GM23338 (cell line): ENCODE data around the gene CKS1B. TPM values are rescaled to one million over a fixed set of nuclear protein-coding genes. Genes with fewer than 3 reads are reported as not detected.

ENCODE experiments used
- ATAC-seq: fragments of 200-7000 bp; cut with Tn5 transposase; 3 replicates; pipeline ENCODE4 v1.9.1; 2020
- DNase-seq: peaks from one replicate; pipeline ENCODE4 v3.0.0-alpha.2; 2015; ENCODE audit warnings: low spot score
- H2AFZ ChIP-seq: fragments of 200-600 bp; sonication (generic); 2 replicates; pipeline ENCODE4 v1.8.0; 2016; ENCODE audit warnings: antibody characterized with exemption, mild to moderate bottlenecking, moderate library complexity
- H3F3A ChIP-seq: fragments of 200-600 bp; sonication (generic); replicated peaks from 2 replicates; pipeline ENCODE4 v1.8.0; 2017; ENCODE audit warnings: antibody characterized with exemption, mixed run types, low read depth
- H3K27ac ChIP-seq: fragments of 200-600 bp; sonication (generic); 2 replicates; pipeline ENCODE4 v1.6.1; 2016; ENCODE audit warnings: low read depth
- H3K27me3 ChIP-seq: fragments of 200-600 bp; sonication (generic); 2 replicates; pipeline ENCODE4 v1.8.0; 2016; ENCODE audit warnings: mild to moderate bottlenecking, mixed run types, moderate library complexity; ENCODE audit not compliant: insufficient read depth
- H3K36me3 ChIP-seq: fragments of 200-600 bp; sonication (generic); 2 replicates; pipeline ENCODE4 v1.8.0; 2016; ENCODE audit warnings: mild to moderate bottlenecking; ENCODE audit not compliant: insufficient read depth
- H3K4me1 ChIP-seq: fragments of 200-600 bp; sonication (generic); 2 replicates; pipeline ENCODE4 v1.8.0; 2016; ENCODE audit warnings: mild to moderate bottlenecking, moderate library complexity; ENCODE audit not compliant: insufficient read depth
- H3K4me2 ChIP-seq: fragments of 200-600 bp; sonication (generic); 2 replicates; pipeline ENCODE4 v1.7.1; 2017; ENCODE audit warnings: mixed run types
- H3K4me3 ChIP-seq: fragments of 200-600 bp; sonication (generic); 2 replicates; pipeline ENCODE4 v1.6.1; 2016; ENCODE audit warnings: mixed run types
- H3K79me2 ChIP-seq: fragments of 200-600 bp; sonication (generic); replicated peaks from 2 replicates; pipeline ENCODE4 v1.8.0; 2017; ENCODE audit warnings: mild to moderate bottlenecking; ENCODE audit not compliant: insufficient read depth
- H3K9me2 ChIP-seq: fragments of 200-600 bp; sonication (generic); 2 replicates; pipeline ENCODE4 v1.8.0; 2017; ENCODE audit not compliant: insufficient read depth
- H4K20me1 ChIP-seq: fragments of 200-600 bp; sonication (generic); replicated peaks from 2 replicates; pipeline ENCODE4 v1.8.0; 2017; ENCODE audit warnings: mild to moderate bottlenecking; ENCODE audit not compliant: insufficient read depth
- H3K27ac Mint-ChIP-seq: 2 replicates; pipeline ENCODE4 v1.8.0; 2020; ENCODE audit warnings: inconsistent platforms, mild to moderate bottlenecking, moderate library complexity, mixed read lengths
- H3K27me3 Mint-ChIP-seq: 3 replicates; pipeline ENCODE4 v1.8.0; 2022; ENCODE audit warnings: low read depth, mild to moderate bottlenecking, moderate library complexity, mixed read lengths, inconsistent platforms; ENCODE audit not compliant: insufficient read depth, poor library complexity
- H3K36me3 Mint-ChIP-seq: 3 replicates; pipeline ENCODE4 v1.8.0; 2021; ENCODE audit warnings: low read depth, mild to moderate bottlenecking, inconsistent platforms, moderate library complexity, mixed read lengths
- H3K4me1 Mint-ChIP-seq: 3 replicates; pipeline ENCODE4 v1.8.0; 2020; ENCODE audit warnings: mild to moderate bottlenecking, inconsistent platforms, mixed read lengths
- H3K4me3 Mint-ChIP-seq: 3 replicates; pipeline ENCODE4 v1.8.0; 2021; ENCODE audit warnings: moderate library complexity, mild to moderate bottlenecking, inconsistent platforms, mixed read lengths
- H3K9me3 Mint-ChIP-seq: 3 replicates; pipeline ENCODE4 v1.8.0; 2020; ENCODE audit warnings: moderate library complexity, mild to moderate bottlenecking, inconsistent platforms, mixed read lengths
- JUNB ChIP-seq: IDR thresholded peaks from one replicate; pipeline ENCODE4 v1.6.1; 2016; ENCODE audit warnings: antibody characterized with exemption; ENCODE audit not compliant: unreplicated experiment
- NANOG ChIP-seq: IDR thresholded peaks from 2 replicates; pipeline ENCODE4 v1.6.1; 2016; ENCODE audit warnings: antibody characterized with exemption, borderline replicate concordance
- POLR2AphosphoS5 ChIP-seq: IDR thresholded peaks from 2 replicates; pipeline ENCODE4 v1.6.1; 2016; ENCODE audit warnings: antibody characterized with exemption, low read depth
- ZNF331 ChIP-seq: fragments of 250-450 bp; sonication (Bioruptor Pico); IDR thresholded peaks from 2 replicates; pipeline ENCODE4 v1.5.0; 2020; ENCODE audit warnings: low read depth, mild to moderate bottlenecking, moderate library complexity
- polyA plus RNA-seq: library from polyadenylated mRNA; unstranded; fragments of >200 nt; fragmentation: Nextera tagmentation; extraction: Ambion mirVana; gene quantifications from 2 replicates; pipeline ENCODE4 v1.2.1, GENCODE V29; 2016
- total RNA-seq: library from RNA; depleted of rRNA; stranded (reverse); fragments of >200 nt; shearing (Covaris generic); gene quantifications from 2 replicates; pipeline ENCODE4 v1.2.3, GENCODE V29; 2014
- TF ChIP-seq, protein P1 (sequence below): IDR thresholded peaks from one replicate; pipeline ENCODE4 v1.6.1; 2018; ENCODE audit warnings: antibody characterized with exemption; ENCODE audit not compliant: unreplicated experiment
- TF ChIP-seq, protein P2 (sequence below): IDR thresholded peaks from 2 replicates; pipeline ENCODE4 v1.6.1; 2016; ENCODE audit warnings: antibody characterized with exemption
- TF ChIP-seq, protein P3 (sequence below): fragments of 250-450 bp; sonication (Bioruptor Pico); IDR thresholded peaks from 2 replicates; pipeline ENCODE4 v1.5.0; 2020; ENCODE audit warnings: mild to moderate bottlenecking, moderate library complexity

CKS1B gene
- total and polyA plus RNA-seq, 2 experiments from 2014 or later, result 296 to 617 TPM

- H3K36me3 Mint-ChIP-seq, result peaks cover 40% of the 10 kb centered on the region
- peak within 1 kb of the TSS; percentile 82 for H3K4me3 ChIP-seq
- DNase-seq (peak; percentile 97), ATAC-seq (peak; percentile 57)
- TF ChIP-seq, protein P1, sequence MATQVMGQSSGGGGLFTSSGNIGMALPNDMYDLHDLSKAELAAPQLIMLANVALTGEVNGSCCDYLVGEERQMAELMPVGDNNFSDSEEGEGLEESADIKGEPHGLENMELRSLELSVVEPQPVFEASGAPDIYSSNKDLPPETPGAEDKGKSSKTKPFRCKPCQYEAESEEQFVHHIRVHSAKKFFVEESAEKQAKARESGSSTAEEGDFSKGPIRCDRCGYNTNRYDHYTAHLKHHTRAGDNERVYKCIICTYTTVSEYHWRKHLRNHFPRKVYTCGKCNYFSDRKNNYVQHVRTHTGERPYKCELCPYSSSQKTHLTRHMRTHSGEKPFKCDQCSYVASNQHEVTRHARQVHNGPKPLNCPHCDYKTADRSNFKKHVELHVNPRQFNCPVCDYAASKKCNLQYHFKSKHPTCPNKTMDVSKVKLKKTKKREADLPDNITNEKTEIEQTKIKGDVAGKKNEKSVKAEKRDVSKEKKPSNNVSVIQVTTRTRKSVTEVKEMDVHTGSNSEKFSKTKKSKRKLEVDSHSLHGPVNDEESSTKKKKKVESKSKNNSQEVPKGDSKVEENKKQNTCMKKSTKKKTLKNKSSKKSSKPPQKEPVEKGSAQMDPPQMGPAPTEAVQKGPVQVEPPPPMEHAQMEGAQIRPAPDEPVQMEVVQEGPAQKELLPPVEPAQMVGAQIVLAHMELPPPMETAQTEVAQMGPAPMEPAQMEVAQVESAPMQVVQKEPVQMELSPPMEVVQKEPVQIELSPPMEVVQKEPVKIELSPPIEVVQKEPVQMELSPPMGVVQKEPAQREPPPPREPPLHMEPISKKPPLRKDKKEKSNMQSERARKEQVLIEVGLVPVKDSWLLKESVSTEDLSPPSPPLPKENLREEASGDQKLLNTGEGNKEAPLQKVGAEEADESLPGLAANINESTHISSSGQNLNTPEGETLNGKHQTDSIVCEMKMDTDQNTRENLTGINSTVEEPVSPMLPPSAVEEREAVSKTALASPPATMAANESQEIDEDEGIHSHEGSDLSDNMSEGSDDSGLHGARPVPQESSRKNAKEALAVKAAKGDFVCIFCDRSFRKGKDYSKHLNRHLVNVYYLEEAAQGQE, result no peak
- TF ChIP-seq POLR2AphosphoS5 (peak; percentile 97), JUNB (no peak)
- TF ChIP-seq, protein P2, sequence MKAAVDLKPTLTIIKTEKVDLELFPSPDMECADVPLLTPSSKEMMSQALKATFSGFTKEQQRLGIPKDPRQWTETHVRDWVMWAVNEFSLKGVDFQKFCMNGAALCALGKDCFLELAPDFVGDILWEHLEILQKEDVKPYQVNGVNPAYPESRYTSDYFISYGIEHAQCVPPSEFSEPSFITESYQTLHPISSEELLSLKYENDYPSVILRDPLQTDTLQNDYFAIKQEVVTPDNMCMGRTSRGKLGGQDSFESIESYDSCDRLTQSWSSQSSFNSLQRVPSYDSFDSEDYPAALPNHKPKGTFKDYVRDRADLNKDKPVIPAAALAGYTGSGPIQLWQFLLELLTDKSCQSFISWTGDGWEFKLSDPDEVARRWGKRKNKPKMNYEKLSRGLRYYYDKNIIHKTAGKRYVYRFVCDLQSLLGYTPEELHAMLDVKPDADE, result peak; percentile 70
- H3K4me1 Mint-ChIP-seq, result peaks cover 36% of the 10 kb centered on the region
- peaks cover 16% of the 10 kb centered on the region for H3K4me1 ChIP-seq
- H3K27me3 Mint-ChIP-seq, result peaks cover 14% of the 10 kb centered on the region
- peak within 1 kb of the TSS; percentile 97 for H3K27ac ChIP-seq
- H3K4me2 ChIP-seq, result peak within 1 kb of the TSS; percentile 90
- H3K9me3 Mint-ChIP-seq, result peaks cover 3% of the 10 kb centered on the region; the same call in 1 of the 3 replicates
- peaks cover 51% of the 10 kb centered on the region for H3K79me2 ChIP-seq
- no peak within 1 kb of the TSS for H3K4me3 Mint-ChIP-seq
- no peak within 1 kb of the TSS for H2AFZ ChIP-seq
- peaks cover 25% of the 10 kb centered on the region for H3F3A ChIP-seq
- H3K9me2 ChIP-seq, result no peaks in the 10 kb centered on the region
- peak within 1 kb of the TSS; percentile 88 for H3K27ac Mint-ChIP-seq
- peaks cover 15% of the 10 kb centered on the region for H4K20me1 ChIP-seq
- H3K27me3 ChIP-seq, result no peaks in the 10 kb centered on the region
- peaks cover 18% of the 10 kb centered on the region for H3K36me3 ChIP-seq
These were observed 3.7 kb upstream of the CKS1B start, which contains the start of gene SHC1 for GRCh38 chr1:154970631-154971340. SHC1 (minus strand) TSS chr1:154970747; CDS start chr1:154970526, 221 bp downstream.

DNA sequence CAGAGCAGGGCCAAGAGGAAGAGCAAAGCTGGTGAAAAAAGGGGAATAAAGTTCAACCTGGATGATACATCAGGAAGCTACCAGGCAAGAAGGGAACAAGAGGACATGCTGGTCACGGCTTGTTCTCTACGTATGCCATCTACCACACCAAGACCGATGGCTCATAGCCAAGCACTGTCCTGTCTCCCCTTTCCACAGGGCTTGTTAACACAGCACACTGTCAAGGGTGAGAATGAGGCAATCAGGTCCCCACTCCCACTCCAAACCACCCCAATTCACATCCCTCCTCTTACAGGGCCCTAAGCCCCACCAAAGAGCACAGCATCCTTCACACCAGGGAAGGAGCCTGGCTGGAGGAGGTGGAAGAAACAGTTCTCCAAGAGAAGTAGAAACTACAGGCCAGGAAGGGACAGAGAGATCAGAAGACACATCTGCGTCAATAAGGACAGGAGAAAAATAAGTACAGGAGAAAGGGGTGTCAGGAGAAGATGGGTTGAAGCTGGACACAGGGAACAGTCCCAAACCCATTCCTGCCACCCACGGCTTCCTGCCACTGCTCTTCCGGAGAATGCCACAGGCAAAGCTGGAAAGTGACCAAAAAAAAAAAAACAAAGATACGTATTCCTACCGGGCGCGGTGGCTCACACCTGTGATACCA, 3.0 kb upstream of the CKS1B start:
- Histone ChIP-seq H3K9me2 (no peaks in the 10 kb centered on the region), H3K36me3 (peaks cover 12% of the 10 kb centered on the region), H2AFZ (no peak overlapping the region), H3K79me2 (peaks cover 58% of the 10 kb centered on the region), H3K4me1 (peaks cover 23% of the 10 kb centered on the region), H4K20me1 (peaks cover 20% of the 10 kb centered on the region), H3K4me3 (peak overlapping the region; percentile 82), H3K27me3 (no peaks in the 10 kb centered on the region), H3K4me2 (peak overlapping the region; percentile 90), H3K27ac (peak overlapping the region; percentile 97), H3F3A (peaks cover 22% of the 10 kb centered on the region)
- Mint-ChIP-seq H3K36me3 (peaks cover 37% of the 10 kb centered on the region), H3K27ac (no peak overlapping the region), H3K9me3 (peaks cover 3% of the 10 kb centered on the region; the same call in 1 of the 3 replicates), H3K4me3 (no peak overlapping the region), H3K4me1 (peaks cover 36% of the 10 kb centered on the region), H3K27me3 (peaks cover 14% of the 10 kb centered on the region)
- DNase-seq (no peak), ATAC-seq (no peak)
- TF ChIP-seq POLR2AphosphoS5, result no peak; the same call in 1 of the 2 replicates
- TF ChIP-seq, protein P3, sequence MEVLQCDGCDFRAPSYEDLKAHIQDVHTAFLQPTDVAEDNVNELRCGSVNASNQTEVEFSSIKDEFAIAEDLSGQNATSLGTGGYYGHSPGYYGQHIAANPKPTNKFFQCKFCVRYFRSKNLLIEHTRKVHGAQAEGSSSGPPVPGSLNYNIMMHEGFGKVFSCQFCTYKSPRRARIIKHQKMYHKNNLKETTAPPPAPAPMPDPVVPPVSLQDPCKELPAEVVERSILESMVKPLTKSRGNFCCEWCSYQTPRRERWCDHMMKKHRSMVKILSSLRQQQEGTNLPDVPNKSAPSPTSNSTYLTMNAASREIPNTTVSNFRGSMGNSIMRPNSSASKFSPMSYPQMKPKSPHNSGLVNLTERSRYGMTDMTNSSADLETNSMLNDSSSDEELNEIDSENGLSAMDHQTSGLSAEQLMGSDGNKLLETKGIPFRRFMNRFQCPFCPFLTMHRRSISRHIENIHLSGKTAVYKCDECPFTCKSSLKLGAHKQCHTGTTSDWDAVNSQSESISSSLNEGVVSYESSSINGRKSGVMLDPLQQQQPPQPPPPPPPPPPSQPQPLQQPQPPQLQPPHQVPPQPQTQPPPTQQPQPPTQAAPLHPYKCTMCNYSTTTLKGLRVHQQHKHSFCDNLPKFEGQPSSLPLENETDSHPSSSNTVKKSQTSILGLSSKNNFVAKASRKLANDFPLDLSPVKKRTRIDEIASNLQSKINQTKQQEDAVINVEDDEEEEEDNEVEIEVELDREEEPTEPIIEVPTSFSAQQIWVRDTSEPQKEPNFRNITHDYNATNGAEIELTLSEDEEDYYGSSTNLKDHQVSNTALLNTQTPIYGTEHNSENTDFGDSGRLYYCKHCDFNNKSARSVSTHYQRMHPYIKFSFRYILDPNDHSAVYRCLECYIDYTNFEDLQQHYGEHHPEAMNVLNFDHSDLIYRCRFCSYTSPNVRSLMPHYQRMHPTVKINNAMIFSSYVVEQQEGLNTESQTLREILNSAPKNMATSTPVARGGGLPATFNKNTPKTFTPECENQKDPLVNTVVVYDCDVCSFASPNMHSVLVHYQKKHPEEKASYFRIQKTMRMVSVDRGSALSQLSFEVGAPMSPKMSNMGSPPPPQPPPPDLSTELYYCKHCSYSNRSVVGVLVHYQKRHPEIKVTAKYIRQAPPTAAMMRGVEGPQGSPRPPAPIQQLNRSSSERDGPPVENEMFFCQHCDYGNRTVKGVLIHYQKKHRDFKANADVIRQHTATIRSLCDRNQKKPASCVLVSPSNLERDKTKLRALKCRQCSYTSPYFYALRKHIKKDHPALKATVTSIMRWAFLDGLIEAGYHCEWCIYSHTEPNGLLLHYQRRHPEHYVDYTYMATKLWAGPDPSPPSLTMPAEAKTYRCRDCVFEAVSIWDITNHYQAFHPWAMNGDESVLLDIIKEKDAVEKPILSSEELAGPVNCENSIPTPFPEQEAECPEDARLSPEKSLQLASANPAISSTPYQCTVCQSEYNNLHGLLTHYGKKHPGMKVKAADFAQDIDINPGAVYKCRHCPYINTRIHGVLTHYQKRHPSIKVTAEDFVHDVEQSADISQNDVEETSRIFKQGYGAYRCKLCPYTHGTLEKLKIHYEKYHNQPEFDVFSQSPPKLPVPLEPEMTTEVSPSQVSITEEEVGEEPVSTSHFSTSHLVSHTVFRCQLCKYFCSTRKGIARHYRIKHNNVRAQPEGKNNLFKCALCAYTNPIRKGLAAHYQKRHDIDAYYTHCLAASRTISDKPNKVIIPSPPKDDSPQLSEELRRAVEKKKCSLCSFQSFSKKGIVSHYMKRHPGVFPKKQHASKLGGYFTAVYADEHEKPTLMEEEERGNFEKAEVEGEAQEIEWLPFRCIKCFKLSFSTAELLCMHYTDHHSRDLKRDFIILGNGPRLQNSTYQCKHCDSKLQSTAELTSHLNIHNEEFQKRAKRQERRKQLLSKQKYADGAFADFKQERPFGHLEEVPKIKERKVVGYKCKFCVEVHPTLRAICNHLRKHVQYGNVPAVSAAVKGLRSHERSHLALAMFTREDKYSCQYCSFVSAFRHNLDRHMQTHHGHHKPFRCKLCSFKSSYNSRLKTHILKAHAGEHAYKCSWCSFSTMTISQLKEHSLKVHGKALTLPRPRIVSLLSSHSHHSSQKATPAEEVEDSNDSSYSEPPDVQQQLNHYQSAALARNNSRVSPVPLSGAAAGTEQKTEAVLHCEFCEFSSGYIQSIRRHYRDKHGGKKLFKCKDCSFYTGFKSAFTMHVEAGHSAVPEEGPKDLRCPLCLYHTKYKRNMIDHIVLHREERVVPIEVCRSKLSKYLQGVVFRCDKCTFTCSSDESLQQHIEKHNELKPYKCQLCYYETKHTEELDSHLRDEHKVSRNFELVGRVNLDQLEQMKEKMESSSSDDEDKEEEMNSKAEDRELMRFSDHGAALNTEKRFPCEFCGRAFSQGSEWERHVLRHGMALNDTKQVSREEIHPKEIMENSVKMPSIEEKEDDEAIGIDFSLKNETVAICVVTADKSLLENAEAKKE (CRISPR knock-in tag), result no peak
- TF ChIP-seq NANOG, result no peak
- no peak for TF ChIP-seq JUNB
- TF ChIP-seq ZNF331 (CRISPR knock-in tag), result no peak
